ENCODE measurements around the gene TUBB. TPM values are rescaled to one million over a fixed set of nuclear protein-coding genes. Genes with fewer than 3 reads are reported as not detected.

The TUBB gene
- polyA plus RNA-seq, 1 of the 3 experiments (the other 2 are of a cell fraction): 1,037 TPM

DNA sequence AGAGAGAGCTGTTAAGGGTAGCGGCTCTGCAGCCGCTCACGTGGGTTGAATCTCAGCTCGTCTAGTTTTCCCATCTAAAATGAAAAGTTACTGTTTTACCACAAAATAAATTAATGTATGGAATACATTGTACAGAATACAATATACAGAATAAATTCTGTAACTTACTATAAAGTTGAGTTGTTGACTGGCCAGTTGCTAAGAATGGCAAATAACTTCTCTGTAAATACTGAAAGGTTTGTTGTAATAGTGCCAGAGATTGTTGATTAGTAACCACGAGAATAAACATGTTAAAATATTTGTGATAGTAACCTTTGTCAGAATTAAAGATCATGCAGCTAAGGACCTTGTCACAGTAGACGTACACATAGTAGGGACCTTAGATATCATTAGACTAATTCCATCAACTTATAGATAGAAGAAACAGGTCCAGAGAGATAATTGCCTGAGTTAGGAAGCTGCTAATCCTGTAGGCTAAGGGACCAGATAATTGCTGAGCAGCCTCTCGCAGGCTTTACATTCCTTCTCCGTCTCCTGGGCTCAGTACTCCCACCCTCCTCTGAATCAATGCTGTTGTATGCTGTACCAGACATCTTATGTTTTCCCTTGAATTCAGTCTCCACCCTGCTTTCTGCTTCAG, 28.8 kb upstream of the TUBB start:
- POLR2A ChIA-PET: interaction anchor here (0.5 to 1.5 kb wide), 7 partner anchors 10 to 847 kb away, joined by 3 to 6 read pairs (median 3); partner anchors contain the start of gene MDC1

DNA sequence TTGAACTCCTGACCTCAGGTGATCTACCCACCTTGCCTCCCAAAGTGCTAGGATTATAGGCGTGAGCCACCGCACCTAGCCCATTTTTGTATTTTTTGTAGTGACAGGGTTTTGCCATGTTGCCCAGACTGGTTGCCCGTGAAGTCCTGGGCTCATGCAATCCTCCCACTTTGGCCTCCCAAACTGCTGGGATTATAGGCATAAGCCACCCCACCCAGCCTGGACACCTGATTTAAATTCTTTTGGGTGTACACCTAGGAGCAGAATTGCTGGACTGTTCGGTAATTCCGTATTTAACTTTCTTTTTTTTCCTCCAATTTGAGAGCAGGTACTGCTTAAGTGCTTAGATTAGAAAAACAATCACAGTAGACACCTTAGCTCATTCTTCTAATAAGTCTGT, 23.7 kb upstream of the TUBB start:
- no peak overlapping the region for H3K9ac ChIP-seq
- H4K20me1 ChIP-seq (ENCODE audit: insufficient read depth): no peaks in the 10 kb centered on the region
- POLR2A ChIA-PET: no interaction called here
- TF ChIP-seq MEF2A (IDR thresholded peaks at IDR 0.05; ENCODE audit: borderline replicate concordance, low read depth): no peak
- TF ChIP-seq CHD2 (IDR thresholded peaks at IDR 0.05; ENCODE audit: low read length, partially characterized antibody): no peak
- no peak for TF ChIP-seq RXRA (IDR thresholded peaks at IDR 0.05; ENCODE audit: borderline replicate concordance, low read depth)
- TF ChIP-seq, protein P1, sequence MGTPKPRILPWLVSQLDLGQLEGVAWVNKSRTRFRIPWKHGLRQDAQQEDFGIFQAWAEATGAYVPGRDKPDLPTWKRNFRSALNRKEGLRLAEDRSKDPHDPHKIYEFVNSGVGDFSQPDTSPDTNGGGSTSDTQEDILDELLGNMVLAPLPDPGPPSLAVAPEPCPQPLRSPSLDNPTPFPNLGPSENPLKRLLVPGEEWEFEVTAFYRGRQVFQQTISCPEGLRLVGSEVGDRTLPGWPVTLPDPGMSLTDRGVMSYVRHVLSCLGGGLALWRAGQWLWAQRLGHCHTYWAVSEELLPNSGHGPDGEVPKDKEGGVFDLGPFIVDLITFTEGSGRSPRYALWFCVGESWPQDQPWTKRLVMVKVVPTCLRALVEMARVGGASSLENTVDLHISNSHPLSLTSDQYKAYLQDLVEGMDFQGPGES (IDR thresholded peaks at IDR 0.05; ENCODE audit: low read depth, low read length): no peak
- TF ChIP-seq EP300 (IDR thresholded peaks at IDR 0.05; ENCODE audit: borderline replicate concordance in 1 of 2, low read depth in 1 of 2, low read length in 1 of 2): no peak
- TF ChIP-seq, protein P2, sequence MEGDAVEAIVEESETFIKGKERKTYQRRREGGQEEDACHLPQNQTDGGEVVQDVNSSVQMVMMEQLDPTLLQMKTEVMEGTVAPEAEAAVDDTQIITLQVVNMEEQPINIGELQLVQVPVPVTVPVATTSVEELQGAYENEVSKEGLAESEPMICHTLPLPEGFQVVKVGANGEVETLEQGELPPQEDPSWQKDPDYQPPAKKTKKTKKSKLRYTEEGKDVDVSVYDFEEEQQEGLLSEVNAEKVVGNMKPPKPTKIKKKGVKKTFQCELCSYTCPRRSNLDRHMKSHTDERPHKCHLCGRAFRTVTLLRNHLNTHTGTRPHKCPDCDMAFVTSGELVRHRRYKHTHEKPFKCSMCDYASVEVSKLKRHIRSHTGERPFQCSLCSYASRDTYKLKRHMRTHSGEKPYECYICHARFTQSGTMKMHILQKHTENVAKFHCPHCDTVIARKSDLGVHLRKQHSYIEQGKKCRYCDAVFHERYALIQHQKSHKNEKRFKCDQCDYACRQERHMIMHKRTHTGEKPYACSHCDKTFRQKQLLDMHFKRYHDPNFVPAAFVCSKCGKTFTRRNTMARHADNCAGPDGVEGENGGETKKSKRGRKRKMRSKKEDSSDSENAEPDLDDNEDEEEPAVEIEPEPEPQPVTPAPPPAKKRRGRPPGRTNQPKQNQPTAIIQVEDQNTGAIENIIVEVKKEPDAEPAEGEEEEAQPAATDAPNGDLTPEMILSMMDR (IDR thresholded peaks at IDR 0.05): no peak
- no peak for TF ChIP-seq REST (IDR thresholded peaks at IDR 0.05; ENCODE audit: low read depth, low read length)
- no peak for TF ChIP-seq JUND (IDR thresholded peaks at IDR 0.05)
- no peak for TF ChIP-seq ZBTB33 (IDR thresholded peaks at IDR 0.05; ENCODE audit: borderline replicate concordance, low read depth)
- no peaks in the 10 kb centered on the region for H3K27me3 ChIP-seq (ENCODE audit: insufficient read depth)
- peaks cover 2% of the 10 kb centered on the region for H3F3A ChIP-seq (replicated peaks; ENCODE audit: insufficient read depth)
- H3K4me2 ChIP-seq: no peak overlapping the region
- no peaks in the 10 kb centered on the region for H3K9me2 ChIP-seq
- peaks cover 2 to 14% of the 10 kb centered on the region in 2 experiments for H3K36me3 ChIP-seq (replicated peaks in 1 of 2; ENCODE audit: control insufficient read depth in 1 of 2, insufficient read depth in 2 of 2, low read length in 1 of 2)
- no peak for DNase-seq
- 95% methylated on average over 5 of the region's 5 CpGs for WGBS (ENCODE audit: low lambda C conversion rate)
- no peak overlapping the region for H2AFZ ChIP-seq (ENCODE audit: low read depth)
- CTCF ChIA-PET: interaction anchor here (1.4 to 29.8 kb wide), 2 partner anchors 17 to 26 kb away, joined by 5 to 838 read pairs; partner anchors contain the start of genes FLOT1, MDC1 and TUBB
- no peaks in the 10 kb centered on the region for H3K79me2 ChIP-seq (ENCODE audit: insufficient read depth)
- no peak overlapping the region for H3K4me3 ChIP-seq (ENCODE audit: low read depth in 2 of 2, low read length in 1 of 2)
- no peaks in the 10 kb centered on the region for H3K9me3 ChIP-seq
- no peak overlapping the region for H3K27ac ChIP-seq (ENCODE audit: low read depth in 2 of 2, low read length in 1 of 2)
- H3K4me1 ChIP-seq (ENCODE audit: control insufficient read depth in 1 of 2, insufficient read depth in 2 of 2, low read depth in 1 of 2, low read length in 1 of 2): peaks cover 0 to 2% of the 10 kb centered on the region in 2 experiments; a peak in 1 of 4 replicates

More for the DNA sequence above, 28.8 kb upstream of the TUBB start:
- H3K4me1 ChIP-seq (ENCODE audit: control insufficient read depth in 1 of 2, insufficient read depth in 2 of 2, low read depth in 1 of 2, low read length in 1 of 2): peaks cover 17 to 27% of the 10 kb centered on the region in 2 experiments; a peak in 2 of 4 replicates
- no peaks in the 10 kb centered on the region for H3K9me2 ChIP-seq
- peak overlapping the region; percentile 78 to 87; a peak in 3 of 4 replicates for H3K27ac ChIP-seq (ENCODE audit: low read depth in 2 of 2, low read length in 1 of 2)
- H3K4me3 ChIP-seq (ENCODE audit: low read depth in 2 of 2, low read length in 1 of 2): peak overlapping the region; percentile 66 to 86
- TF ChIP-seq, protein P3, sequence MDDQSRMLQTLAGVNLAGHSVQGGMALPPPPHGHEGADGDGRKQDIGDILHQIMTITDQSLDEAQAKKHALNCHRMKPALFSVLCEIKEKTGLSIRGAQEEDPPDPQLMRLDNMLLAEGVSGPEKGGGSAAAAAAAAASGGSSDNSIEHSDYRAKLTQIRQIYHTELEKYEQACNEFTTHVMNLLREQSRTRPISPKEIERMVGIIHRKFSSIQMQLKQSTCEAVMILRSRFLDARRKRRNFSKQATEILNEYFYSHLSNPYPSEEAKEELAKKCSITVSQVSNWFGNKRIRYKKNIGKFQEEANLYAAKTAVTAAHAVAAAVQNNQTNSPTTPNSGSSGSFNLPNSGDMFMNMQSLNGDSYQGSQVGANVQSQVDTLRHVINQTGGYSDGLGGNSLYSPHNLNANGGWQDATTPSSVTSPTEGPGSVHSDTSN (IDR thresholded peaks at IDR 0.05): 0 out of 2 replicates have a peak, but pooled peaks have one; percentile 15
- no peak for TF ChIP-seq TCF12 (IDR thresholded peaks at IDR 0.05)
- no peaks in the 10 kb centered on the region for H3K27me3 ChIP-seq (ENCODE audit: insufficient read depth)
- peak overlapping the region; percentile 76 for H3K4me2 ChIP-seq
- H3K79me2 ChIP-seq (ENCODE audit: insufficient read depth): peaks cover 42% of the 10 kb centered on the region
- H3K9ac ChIP-seq: peak overlapping the region; percentile 74
- no peak for DNase-seq
- H4K20me1 ChIP-seq (ENCODE audit: insufficient read depth): no peaks in the 10 kb centered on the region
- H2AFZ ChIP-seq (ENCODE audit: low read depth): peak overlapping the region; percentile 88
- 33% methylated on average over 8 of the region's 8 CpGs for WGBS (ENCODE audit: low lambda C conversion rate)
- H3K36me3 ChIP-seq (replicated peaks in 1 of 2; ENCODE audit: control insufficient read depth in 1 of 2, insufficient read depth in 2 of 2, low read length in 1 of 2): no peaks in the 10 kb centered on the region
- CTCF ChIA-PET: interaction anchor here (1.2 to 29.8 kb wide), 4 partner anchors 9 to 32 kb away, joined by 3 to 838 read pairs (median 32); partner anchors contain the start of genes DHX16, FLOT1, MDC1 and TUBB
- no peaks in the 10 kb centered on the region for H3F3A ChIP-seq (replicated peaks; ENCODE audit: insufficient read depth)
- H3K9me3 ChIP-seq: no peaks in the 10 kb centered on the region
